Measurements from ENCODE around the gene ZMYND11.
"Not testable (repeated sequence)": the region's sequence is repeated elsewhere in the genome, so short reads cannot be mapped to it uniquely, and the experiment has no call there.

The ZMYND11 gene

DNA sequence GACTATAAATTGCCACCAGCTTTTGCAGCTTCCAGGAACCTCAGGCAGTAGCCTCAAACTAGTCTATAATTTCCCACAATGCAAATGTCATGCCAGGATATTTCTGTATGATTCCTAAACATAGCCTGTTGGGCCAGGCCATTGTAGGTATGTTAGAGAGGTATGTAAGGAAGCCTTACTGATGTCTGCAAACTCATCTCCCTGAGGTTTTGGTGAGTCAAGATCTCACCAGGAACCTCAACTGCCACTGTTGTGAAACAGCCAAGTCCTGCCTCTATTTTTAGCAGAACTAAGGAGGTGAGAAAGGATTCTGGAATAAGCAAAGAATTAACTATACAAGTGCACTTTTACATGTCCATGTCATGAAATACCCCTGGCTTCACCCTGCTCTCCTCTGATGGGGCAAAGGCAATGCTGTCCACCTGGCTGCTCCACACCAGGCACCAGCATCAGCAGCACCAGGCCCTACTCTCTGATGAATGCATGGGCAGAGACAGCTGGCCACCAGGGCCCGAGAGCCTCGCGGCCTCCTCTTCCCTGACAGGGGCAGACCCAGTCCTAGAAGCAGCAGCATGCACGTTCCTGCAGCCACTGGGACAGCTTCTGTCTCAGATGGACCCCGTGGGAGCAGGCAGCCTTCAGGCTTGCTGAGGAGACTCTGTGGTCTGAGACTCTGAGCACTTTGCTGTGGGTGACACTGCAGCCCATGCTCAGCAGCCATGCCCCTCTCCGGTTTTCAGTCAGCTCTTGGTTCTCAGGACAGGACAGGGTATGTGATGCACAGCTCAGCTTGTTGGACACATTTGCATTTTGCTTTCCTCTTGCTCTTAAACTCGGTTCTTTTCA lies 147.3 kb downstream of the ZMYND11 start:
- no peak for DNase-seq (ENCODE audit: low read depth in 2 of 2)

DNA sequence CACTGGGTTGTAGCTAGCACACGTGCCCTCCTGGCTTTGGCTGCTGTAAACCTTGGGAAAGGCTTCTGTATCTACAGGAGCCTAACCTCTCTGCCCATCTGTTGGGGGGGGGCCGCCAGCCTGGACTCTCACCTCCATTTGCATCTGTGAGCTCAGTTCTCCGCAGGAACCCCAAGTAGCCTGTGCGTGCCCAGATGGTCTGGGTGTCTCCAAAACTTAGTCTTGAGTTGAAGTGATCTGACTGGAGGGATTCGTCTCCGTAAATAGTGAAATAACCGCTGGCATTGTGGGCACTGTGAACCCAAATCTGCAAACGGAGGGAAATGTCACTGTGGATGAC lies 147.9 kb downstream of the ZMYND11 start:
- DNase-seq (ENCODE audit: low read depth in 2 of 2): no peak

DNA sequence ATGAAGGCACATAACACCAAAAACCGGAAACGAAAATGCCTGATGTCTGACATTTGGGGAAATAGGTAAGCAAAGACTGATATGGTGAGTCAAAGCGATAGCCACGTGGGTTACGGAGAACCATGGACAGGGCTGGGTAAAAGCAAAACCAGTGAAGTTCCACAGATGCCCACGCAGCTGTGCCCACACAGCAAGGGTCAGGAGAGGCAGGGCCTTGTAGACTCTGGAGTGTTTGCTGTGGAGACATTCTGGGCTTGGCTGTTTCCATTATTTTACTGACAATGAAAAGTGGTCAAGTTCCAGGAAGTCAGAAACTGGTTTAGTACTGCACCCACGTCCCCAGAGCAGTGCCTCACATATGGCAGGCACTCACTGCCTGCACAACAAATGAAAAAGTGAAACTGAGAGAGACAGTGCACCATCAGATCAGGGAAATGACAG lies 148.7 kb downstream of the ZMYND11 start:
- no peak for DNase-seq (ENCODE audit: low read depth in 2 of 2)

DNA sequence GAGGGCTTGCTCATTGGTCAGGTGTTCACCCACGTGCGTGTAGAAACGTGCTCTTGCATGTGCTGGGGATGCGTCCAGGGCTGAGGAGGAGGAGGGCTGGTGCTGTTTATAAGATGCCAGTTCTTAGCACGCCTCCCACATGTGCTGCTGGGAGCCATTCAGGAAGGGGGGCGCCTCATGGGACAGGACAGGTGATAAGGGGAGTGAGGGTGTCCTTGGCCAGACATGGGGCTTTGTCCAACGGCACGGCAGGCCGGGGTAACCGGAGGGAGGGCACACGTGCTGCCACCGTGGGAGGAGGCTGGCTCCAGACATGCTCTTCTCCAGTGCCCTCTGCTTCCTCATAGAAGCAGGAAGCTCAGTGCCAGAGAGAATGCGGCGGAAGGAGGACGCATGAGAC lies 150.0 kb downstream of the ZMYND11 start:
- no peak for DNase-seq (ENCODE audit: low read depth in 2 of 2)

DNA sequence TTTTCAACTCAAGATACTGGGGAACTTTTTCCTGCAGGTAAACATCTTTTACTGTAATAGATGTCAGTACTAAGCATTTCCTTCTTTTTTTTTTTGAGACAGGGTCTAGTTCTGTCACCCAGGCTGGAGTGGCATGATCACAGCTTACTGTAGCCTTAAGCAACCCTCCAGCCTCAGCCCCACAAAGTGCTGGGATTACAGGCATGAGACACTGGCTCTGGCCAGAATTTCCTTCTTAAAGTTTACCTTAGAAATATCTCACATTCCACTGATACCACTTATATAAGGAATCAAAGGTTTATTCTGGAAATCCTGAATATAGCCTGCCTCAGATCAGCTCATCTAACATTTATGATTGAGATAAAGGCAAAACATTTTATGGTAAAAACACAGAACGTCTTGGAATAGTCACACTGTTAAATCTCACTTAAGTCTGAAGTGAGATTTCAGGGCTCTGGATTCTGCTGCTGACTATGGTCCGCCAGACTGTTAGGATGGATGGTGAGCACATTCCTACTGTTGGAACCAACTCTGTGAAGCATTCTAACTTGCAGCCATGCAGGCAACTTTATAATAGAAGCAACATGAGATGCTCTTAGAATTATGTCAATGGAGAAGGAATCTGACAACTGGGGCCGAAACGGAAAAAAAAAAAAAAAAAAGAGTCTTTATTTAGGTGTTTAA lies 151.9 kb downstream of the ZMYND11 start:
- no peak for DNase-seq (ENCODE audit: low read depth in 2 of 2)

DNA sequence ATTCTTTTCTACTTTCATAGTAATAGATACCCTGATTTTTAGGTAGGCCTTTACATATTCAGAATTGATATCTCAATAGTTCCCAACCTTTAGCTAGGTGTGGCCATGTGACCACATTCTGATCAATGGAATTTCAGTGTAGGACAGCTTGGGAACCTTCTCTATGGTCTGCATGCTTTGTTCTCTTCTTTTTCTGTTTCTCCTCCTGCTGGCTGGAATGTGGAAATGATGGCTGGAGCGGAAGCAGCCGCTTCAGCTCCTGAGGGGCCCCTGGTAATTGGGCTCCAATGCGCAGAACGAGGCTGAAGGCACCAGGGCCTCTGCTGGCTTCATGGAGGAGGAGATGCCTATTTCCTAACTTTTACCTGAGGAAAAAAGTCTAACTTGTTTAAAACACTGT lies 152.6 kb downstream of the ZMYND11 start:
- DNase-seq (ENCODE audit: low read depth in 2 of 2): no peak

DNA sequence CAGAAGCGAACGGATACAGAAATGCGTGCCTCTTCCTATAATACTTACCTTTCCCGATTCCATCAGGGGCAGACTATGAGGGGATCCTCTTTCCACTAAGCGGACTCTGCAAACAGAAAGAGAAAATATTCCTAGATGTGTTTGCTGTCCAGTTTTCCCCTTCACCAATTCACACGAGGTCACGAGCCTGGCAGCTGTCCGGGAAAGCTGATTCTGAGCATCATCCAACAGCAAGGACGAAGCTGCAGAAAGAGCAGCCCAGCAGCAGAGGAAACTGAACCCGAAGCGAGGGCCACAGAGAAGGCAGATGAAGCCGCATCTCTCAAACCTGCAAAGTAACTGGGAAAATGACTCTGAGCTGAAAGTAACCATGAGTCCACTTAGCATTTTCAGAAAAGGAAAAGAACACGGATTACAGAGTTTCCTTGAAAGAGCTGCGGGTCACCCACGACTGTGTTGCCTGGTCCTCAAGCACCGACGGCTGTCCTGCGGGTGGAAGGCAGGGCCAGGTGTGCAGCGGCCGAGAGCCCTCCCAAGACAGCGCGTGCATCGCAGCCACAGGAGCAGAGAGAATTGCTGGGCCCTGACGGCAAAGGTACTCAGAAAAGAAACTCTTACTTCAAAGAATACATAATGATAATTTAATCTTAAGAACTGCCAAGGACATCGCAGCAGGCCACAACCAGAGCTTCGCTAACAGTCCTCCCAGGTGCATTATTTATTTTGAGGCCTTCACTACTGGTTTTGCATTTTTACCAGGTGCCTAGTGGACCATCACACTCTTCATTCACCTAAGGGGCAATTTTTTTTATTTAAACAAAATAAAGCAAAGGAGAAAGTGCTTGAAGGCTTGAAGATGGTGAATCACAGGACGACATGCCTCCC lies 153.3 kb downstream of the ZMYND11 start:
- no peak for DNase-seq (ENCODE audit: low read depth in 2 of 2)

DNA sequence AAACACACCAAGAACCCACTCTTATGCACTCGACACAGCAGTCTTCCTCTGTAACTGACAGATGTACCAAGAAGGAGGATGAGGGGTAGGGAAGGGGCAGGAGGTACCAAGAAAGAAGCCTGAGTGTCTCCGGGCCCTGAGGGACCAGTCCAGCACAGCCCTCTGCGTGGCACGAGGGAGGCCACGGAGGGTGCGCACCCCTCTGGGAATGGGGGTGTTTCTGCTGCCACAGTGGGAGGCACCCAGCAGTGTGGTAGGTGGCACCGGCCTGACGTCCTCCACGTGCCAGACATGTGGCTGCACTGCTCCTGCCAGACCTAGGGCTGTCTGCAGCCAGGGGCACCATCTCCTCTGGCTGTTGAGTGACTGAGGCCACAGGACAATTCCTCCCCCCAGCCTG lies 154.3 kb downstream of the ZMYND11 start:
- DNase-seq (ENCODE audit: low read depth in 2 of 2): no peak

DNA sequence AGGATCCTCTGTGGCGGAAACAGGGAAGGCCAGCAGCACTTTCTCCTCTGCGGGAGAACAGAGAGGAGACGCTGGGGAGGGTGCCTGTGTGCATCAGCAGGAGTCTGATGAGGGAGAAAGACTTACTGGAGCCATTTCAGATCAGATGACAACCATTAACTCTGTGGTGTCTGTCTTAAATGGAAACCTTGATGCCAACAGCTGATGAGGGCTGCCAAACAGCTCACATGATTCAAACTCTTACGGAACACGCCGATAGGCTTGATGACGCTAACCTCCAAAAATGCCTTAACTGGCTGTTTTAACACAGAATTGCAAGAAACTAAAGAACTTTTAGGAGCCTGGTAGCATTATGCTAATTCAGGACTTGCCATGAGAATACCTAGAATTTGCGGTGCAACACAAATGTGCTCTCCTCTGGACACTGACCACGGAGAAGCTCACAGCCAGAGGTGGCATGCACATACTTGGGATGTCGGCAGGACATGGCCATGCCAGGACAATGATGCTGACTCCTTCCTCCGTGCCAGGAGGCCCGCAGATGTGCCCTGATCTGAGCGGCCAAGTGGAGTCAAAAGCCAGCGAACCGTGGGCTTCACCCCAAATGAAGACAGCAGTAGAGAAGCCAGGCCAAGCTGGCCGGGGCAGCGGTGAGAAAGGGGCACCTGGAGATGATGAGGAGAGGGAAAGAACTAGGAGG lies 154.9 kb downstream of the ZMYND11 start:
- no peak for DNase-seq (ENCODE audit: low read depth in 2 of 2)

DNA sequence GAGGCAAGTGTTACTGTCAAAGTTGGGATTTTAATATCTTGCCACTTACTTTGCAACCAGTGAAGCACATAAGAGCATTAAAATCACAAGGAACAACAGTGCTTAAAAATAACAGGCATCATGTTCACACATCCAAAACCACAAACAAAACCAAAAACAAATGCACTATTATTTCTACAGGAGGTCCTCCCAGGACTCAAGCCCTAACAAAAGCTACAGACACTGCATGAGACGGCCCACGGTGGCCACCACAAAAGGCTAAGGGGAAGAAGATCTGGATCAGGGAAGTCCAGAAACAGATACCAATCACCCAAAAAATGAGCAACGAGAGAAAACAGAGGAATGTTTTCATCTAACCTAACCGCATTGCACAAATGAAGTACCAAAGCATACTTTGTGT lies 158.4 kb downstream of the ZMYND11 start:
- no peak for DNase-seq (ENCODE audit: low read depth in 2 of 2)

DNA sequence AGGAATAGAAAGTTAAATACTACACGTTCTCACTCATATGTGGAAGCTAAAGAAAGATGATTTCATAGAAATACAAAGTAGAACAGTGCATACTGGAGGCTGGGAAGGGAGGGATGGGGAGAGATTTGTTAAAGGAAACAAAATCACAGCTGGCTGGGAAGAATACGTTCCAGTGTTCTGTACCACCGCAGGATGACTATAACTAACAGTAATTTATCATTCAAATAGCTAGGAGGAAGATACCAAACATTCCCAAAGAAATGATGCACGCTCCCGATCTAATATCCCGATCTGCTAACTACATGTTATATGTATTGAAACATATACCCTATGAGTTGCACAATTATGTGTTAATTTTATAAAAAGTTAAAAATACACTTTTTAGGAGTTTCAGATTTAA lies 162.3 kb downstream of the ZMYND11 start:
- no peak for DNase-seq (ENCODE audit: low read depth in 2 of 2)

DNA sequence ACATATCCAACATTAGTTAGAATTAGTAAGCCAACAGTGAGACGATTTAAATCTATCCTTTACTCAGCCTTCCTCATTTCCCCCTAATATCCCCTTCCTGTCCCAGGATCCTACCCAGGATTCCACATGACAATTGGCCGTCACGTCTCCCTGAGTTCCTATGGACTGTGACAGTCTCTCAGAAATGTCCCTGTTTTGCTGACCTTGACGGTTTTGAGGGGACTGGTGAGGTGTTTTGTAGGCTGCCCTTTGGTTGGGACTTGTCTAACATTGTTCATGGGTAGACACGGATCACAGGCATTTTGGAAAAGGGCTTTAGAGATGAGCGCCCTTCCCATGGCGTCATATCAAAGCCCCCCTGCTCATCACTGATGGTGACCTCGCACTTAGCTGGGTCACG lies 162.8 kb downstream of the ZMYND11 start:
- no peak for DNase-seq (ENCODE audit: low read depth in 2 of 2)

DNA sequence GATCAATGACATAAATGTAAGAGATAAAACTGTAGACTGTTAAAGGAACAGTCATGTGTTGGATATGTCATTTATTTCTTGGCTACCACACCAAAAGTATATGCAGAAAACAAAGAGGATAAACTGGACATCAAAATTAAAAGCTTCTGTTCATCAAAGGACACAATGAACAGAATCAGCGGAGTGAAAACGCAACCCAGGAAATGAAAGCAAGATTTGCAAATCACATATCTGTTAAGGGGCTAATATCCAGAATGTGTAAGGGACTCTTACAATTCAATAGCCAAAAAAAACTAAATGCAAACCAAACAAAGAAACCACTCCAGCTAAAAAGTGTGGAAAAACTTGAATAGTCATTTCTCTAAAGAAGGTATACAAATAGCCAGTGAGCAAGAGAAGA lies 164.3 kb downstream of the ZMYND11 start:
- no peak for DNase-seq (ENCODE audit: low read depth in 2 of 2)

DNA sequence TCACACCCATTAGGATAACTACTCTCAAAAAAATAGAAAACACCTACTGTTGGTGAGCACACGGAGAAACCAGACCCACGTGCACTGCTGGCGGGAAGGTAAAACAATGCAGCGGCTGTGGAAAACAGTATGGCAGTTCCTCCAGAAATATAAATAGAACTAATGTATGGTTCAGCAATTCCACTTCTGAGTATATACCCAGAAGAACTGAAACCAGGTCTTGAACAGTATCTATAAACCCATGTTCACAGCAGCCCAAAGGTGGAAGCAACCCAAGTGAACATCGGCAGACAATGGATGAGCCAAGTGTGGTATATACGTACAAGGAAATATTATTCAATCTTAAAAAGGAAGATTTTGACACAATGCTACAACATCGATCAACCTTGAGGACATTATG lies 164.7 kb downstream of the ZMYND11 start:
- DNase-seq (ENCODE audit: low read depth in 2 of 2): no peak

DNA sequence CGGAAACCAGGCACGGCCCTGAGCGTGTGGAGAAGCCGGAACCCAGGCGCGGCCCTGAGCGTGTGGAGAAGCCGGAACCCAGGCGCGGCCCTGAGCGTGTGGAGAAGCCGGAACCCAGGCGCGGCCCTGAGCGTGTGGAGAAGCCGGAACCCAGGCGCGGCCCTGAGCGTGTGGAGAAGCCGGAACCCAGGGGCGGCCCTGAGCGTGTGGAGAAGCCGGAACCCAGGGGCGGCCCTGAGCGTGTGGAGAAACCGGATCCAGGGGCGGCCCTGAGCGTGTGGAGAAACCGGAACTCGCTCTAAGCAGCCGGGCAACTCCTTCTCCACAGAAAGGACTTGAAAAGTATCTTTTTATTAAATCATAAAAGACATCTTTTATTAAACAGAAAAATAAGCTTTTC lies 165.3 kb downstream of the ZMYND11 start:
- not testable (repeated sequence) for DNase-seq (ENCODE audit: low read depth in 2 of 2)

DNA sequence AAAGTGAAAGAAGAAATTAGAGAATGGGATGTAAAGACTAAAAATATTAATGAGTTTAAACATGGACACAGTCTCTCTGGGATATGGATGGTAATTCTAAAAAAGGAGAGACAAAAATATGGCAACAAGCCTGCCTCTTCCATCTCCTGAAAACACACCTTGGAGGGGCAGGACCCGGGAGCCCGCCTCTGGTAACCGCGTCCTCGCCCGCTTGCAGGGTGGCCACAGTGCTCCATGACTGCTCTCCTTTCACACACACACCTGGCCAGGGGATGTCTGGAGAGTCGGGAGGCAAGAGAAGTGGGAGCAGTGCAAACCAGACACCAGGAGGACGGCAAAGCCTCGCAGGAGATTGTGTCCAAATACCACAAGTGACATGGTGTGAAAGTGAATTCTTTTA lies 166.3 kb downstream of the ZMYND11 start:
- no peak for DNase-seq (ENCODE audit: low read depth in 2 of 2)
